GM21717 (cell line): ENCODE data around the gene GPR183.
"Not testable (repeated sequence)": the region's sequence is repeated elsewhere in the genome, so short reads cannot be mapped to it uniquely, and the experiment has no call there.

Experiments used
- ATAC-seq: cut with Tn5 transposase; IDR thresholded peaks from one replicate; pipeline ENCODE4 v1.9.1; 2021; ENCODE audit warnings: mild to moderate bottlenecking, moderate library complexity; ENCODE audit not compliant: unreplicated experiment

The GPR183 gene

DNA sequence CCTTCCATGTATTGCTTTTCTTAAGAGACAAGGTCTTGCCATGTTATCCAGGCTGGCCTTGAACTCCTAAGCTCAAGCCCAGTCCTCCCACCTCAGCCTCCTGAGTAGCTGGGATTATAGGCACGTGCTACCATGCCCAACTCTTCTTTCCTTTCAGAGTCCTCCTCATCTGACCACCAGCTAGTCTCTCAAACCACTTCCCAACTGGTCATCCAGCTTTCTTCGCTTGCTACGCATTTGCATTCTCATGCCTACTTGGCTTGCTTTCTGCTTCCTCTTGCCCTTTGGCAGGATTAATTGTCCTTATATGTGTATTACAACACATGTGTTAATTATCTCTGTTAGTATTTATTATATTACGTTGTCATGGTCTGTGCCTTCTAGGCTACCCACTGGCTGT lies 55.3 kb downstream of the GPR183 start:
- no peak for ATAC-seq

DNA sequence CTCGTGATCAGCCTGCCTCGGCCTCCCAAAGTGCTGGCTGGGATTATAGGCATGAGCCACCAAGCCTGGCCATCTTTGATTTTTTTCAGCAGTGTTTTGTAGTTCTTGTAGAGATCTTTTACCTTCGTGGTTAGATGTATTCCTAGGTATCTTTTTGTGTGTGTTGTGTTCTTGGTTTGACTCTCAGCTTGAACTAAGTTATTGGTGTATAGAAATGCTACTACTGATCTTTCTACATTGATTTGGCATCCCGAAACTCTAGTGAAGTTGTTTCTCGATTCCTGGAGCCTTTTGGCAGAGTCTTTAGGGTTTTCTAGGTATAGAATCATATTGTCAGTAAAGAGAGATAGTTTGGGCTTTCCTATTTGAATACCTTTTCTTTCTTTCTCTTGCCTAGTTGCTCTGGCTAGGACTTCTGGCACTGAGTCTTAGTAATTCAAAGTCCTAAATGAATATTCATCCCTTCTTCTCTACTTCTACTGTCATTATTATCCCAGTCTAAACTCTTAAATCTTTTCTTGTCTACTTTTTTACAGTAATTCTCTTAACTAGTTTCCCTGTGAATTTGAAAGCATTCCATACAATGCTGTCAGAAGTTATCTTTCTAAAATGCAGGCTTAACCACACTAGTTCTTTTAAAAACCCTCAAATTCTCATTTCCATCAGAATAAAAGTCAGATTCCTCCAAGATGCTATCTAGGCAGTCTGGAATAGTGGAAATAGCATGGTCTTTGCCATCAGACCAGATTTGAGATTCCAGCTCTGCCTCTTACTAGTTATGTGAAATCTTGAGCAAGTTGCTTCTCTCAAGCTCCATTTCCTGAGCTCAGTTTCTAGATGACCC lies 56.0 kb downstream of the GPR183 start:
- no peak for ATAC-seq

DNA sequence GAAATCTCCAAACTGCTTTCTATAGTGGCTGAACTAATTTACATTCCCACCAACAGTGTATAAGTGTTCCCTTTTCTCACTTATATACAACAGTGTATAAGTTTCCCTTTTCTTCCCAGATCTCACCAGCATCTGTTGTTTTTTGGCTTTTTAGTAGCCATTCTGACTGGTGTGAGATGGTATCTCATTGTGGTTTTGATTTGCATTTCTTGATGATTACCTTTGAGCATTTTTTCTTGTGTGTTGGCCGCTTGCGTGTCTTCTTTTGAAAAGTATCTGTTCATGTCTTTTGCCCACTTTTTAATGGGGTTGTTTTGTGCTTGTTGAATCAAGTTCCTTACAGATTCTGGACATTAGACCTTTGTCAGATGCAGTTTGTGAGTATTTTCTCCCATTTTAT lies 57.6 kb downstream of the GPR183 start:
- not testable (repeated sequence) for ATAC-seq

DNA sequence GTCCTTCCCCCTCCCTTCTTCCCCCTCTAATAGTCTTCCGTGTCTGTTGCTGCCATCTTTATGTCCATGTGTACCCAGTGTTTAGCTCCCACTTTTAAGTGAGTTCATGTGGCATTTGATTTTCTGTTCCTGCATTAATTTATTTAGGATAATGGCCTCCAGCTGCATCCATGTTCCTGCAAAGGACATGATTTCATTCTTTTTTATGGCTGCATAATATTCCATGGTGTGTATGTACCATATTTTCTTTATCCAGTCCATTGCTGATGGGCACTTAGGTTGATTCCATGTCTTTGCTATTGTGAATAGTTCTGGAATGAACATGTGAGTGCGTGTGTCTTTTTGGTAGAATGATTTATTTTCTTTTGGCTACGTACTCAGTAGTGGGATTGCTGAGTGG lies 58.0 kb downstream of the GPR183 start:
- ATAC-seq = not testable (repeated sequence)

DNA sequence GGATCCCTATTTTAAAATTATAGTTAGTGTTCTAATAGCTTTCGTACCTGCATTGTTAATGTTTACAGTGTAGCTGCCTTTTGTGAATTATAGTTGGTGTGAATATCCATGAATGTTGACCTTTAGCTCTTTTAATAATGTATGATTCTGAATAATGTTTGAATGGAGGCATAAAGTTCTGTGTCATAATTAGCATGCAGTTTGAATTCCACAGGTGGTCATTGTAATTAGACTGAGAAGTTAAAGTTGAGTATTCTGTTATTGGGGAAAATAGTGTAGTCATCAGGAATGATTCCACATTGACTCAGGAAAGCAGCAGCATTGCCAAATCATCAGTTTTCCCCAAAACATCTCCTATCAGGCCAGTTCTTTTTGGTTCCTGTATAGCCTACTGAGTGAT lies 61.1 kb downstream of the GPR183 start:
- ATAC-seq = no peak
